HepG2 (cell line): Measurements from ENCODE around the gene CARHSP1. TPM values are rescaled to one million over a fixed set of nuclear protein-coding genes. Genes with fewer than 3 reads are reported as not detected.

ENCODE experiments used
- FOSL1 ChIP-seq: sonication (generic); formaldehyde crosslinking; IDR thresholded peaks from 2 replicates; pipeline ENCODE4 v1.9.0; 2021; ENCODE audit warnings: missing genetic modification reagents, borderline replicate concordance
- FUBP1 ChIP-seq: sonication (generic); formaldehyde crosslinking; IDR thresholded peaks from 2 replicates; pipeline ENCODE4 v1.5.1; 2020; ENCODE audit warnings: missing genetic modification reagents, mild to moderate bottlenecking, borderline replicate concordance
- GATA4 ChIP-seq: sonication (generic); IDR thresholded peaks from 2 replicates; pipeline ENCODE4 v1.6.1; 2016; ENCODE audit warnings: antibody characterized with exemption, low read depth, borderline replicate concordance
- GMEB2 ChIP-seq: IDR thresholded peaks from 2 replicates; pipeline ENCODE4 v1.6.1; 2016; ENCODE audit warnings: missing biosample characterization, missing genetic modification reagents, low read depth
- HES4 ChIP-seq: sonication (generic); formaldehyde crosslinking; IDR thresholded peaks from 2 replicates; pipeline ENCODE4 v1.9.0; 2021; ENCODE audit warnings: mild to moderate bottlenecking, missing genetic modification reagents, borderline replicate concordance
- MIER3 ChIP-seq: IDR thresholded peaks from 2 replicates; pipeline ENCODE4 v1.6.1; 2016; ENCODE audit warnings: missing compliant biosample characterization, borderline replicate concordance
- PCBP1 ChIP-seq: fragments of 200-400 bp; formaldehyde crosslinking; IDR thresholded peaks from 2 replicates; pipeline ENCODE4 v1.6.1; 2017; ENCODE audit warnings: mild to moderate bottlenecking, low read depth, low read length, borderline replicate concordance
- POLR2G ChIP-seq: fragments of 200-400 bp; formaldehyde crosslinking; IDR thresholded peaks from 2 replicates; pipeline ENCODE4 v1.6.1; 2018; ENCODE audit warnings: mild to moderate bottlenecking, low read depth, low read length, moderate library complexity
- RFX3 ChIP-seq: IDR thresholded peaks from 2 replicates; pipeline ENCODE4 v1.6.1; 2016; ENCODE audit warnings: missing biosample characterization, missing genetic modification reagents
- USF2 ChIP-seq, 2 experiments: sonication (generic) in 1 of 2; formaldehyde crosslinking in 1 of 2; IDR thresholded peaks; 2 replicates each; pipeline versions ENCODE4 v1.5.1 to v1.6.1; 2011 to 2020; ENCODE audit warnings: borderline replicate concordance in 1 of 2, low read depth in 1 of 2, low read length in 1 of 2, mild to moderate bottlenecking in 1 of 2, missing genetic modification reagents in 1 of 2, moderate library complexity in 1 of 2
- ZBTB8A ChIP-seq: sonication (generic); formaldehyde crosslinking; IDR thresholded peaks from 2 replicates; pipeline ENCODE4 v1.4.0; 2020; ENCODE audit warnings: mild to moderate bottlenecking, low read depth, missing genetic modification reagents, borderline replicate concordance
- ZNF10 ChIP-seq: sonication (generic); formaldehyde crosslinking; IDR thresholded peaks from 2 replicates; pipeline ENCODE4 v1.4.0; 2020; ENCODE audit warnings: mild to moderate bottlenecking, low read depth, missing genetic modification reagents, borderline replicate concordance
- ZNF12 ChIP-seq: sonication (generic); formaldehyde crosslinking; IDR thresholded peaks from 2 replicates; pipeline ENCODE4 v1.5.0; 2020; ENCODE audit warnings: missing genetic modification reagents
- ZNF180 ChIP-seq: sonication (generic); formaldehyde crosslinking; IDR thresholded peaks from 2 replicates; pipeline ENCODE4 v1.4.0; 2020; ENCODE audit warnings: low read depth, missing genetic modification reagents, borderline replicate concordance
- ZNF281 ChIP-seq: sonication (generic); formaldehyde crosslinking; IDR thresholded peaks from 2 replicates; pipeline ENCODE4 v1.4.0; 2020; ENCODE audit warnings: missing genetic modification reagents, borderline replicate concordance
- ZNF337 ChIP-seq: sonication (generic); formaldehyde crosslinking; IDR thresholded peaks from 2 replicates; pipeline ENCODE4 v1.5.1; 2020; ENCODE audit warnings: missing genetic modification reagents, low read depth, mild to moderate bottlenecking, borderline replicate concordance
- ZNF530 ChIP-seq: sonication (generic); formaldehyde crosslinking; IDR thresholded peaks from 2 replicates; pipeline ENCODE4 v1.5.0; 2020; ENCODE audit warnings: low read depth, mild to moderate bottlenecking, missing genetic modification reagents
- ZNF563 ChIP-seq: sonication (generic); formaldehyde crosslinking; IDR thresholded peaks from 2 replicates; pipeline ENCODE4 v1.8.0; 2022; ENCODE audit warnings: mild to moderate bottlenecking, moderate library complexity, missing genetic modification reagents
- ZNF709 ChIP-seq: sonication (generic); formaldehyde crosslinking; IDR thresholded peaks from 2 replicates; pipeline ENCODE4 v1.5.0; 2020; ENCODE audit warnings: mild to moderate bottlenecking, missing genetic modification reagents
- polyA plus RNA-seq, 8 experiments: library from polyadenylated mRNA; depleted of rRNA in 3 of 8; stranded (reverse) in 7 of 8; unstranded in 1 of 8; fragments of >200 nt; fragmentation: Illumina TruSeq in 4 of 8; extraction: Trizol in 4 of 8; gene quantifications; 2 replicates each; pipeline versions ENCODE4 v1.2.1 to v1.2.3, GENCODE V29; 2011 to 2016; ENCODE audit warnings: low read depth in 4 of 8, missing spikeins in 1 of 8, mixed read lengths in 1 of 8; ENCODE audit not compliant: insufficient read depth in 1 of 8
- total RNA-seq, 5 experiments: library from RNA; depleted of rRNA; stranded (reverse); fragments of >200 nt; fragmentation: Illumina TruSeq; extraction: Trizol; gene quantifications; 2 replicates each; pipeline ENCODE4 v1.2.3, GENCODE V29; 2016; ENCODE audit warnings: low read depth in 1 of 5

The CARHSP1 gene
- total and polyA plus RNA-seq, 2 of the 13 experiments (the other 11 are each of a cell fraction or from before 2014, with no cell fraction given) = 173 to 345 TPM

GRCh38 chr16:8863594-8864424 lies 5.0 kb downstream of the CARHSP1 start (continued):
- no peak for TF ChIP-seq USF2 (IDR thresholded peaks at IDR 0.05; ENCODE audit: low read depth, low read length)
- TF ChIP-seq USF2 (CRISPR knock-in tag; IDR thresholded peaks at IDR 0.05; ENCODE audit: borderline replicate concordance) = no peak; the same call in 1 of the 2 replicates
- TF ChIP-seq ZBTB8A (CRISPR knock-in tag) = peak; percentile 68; the same call in 1 of the 2 replicates
- peak; percentile 98 for TF ChIP-seq PCBP1
- TF ChIP-seq ZNF10 (CRISPR knock-in tag) = 0 out of 2 replicates have a peak, but pooled peaks have one; percentile 62
- peak; percentile 65; the same call in 1 of the 2 replicates for TF ChIP-seq FOSL1 (CRISPR knock-in tag)
- no peak for TF ChIP-seq ZNF180 (CRISPR knock-in tag)
- peak; percentile 42 for TF ChIP-seq ZNF12 (CRISPR knock-in tag)
- TF ChIP-seq ZNF563 (CRISPR knock-in tag) = peak; percentile 6; the same call in 1 of the 2 replicates
- TF ChIP-seq GMEB2 (CRISPR knock-in tag) = no peak
- TF ChIP-seq FUBP1 (CRISPR knock-in tag) = no peak
- TF ChIP-seq ZNF530 (CRISPR knock-in tag) = no peak
- peak; percentile 97 for TF ChIP-seq MIER3 (CRISPR knock-in tag)
- TF ChIP-seq GATA4 = peak; percentile 83
- no peak; the same call in 1 of the 2 replicates for TF ChIP-seq RFX3 (CRISPR knock-in tag)
- no peak for TF ChIP-seq HES4 (CRISPR knock-in tag)
- TF ChIP-seq ZNF281 (CRISPR knock-in tag) = peak; percentile 95
- TF ChIP-seq ZNF337 (CRISPR knock-in tag) = peak; percentile 94
- no peak for TF ChIP-seq ZNF709
- TF ChIP-seq POLR2G = peak; percentile 82
